NT2/D1 (cell line): ENCODE data around the gene C17orf67.

ENCODE experiments used
- DNase-seq: peaks from one replicate; pipeline ENCODE4 v3.0.0-alpha.2; 2011; ENCODE audit warnings: low read depth, low spot score
- H3K27me3 ChIP-seq: 2 replicates; pipeline ENCODE4 v1.6.0; 2011; ENCODE audit warnings: mild to moderate bottlenecking; ENCODE audit not compliant: insufficient read length, insufficient read depth
- H3K36me3 ChIP-seq: 2 replicates; pipeline ENCODE4 v1.6.1; 2011; ENCODE audit warnings: mild to moderate bottlenecking, low read length, mixed read lengths; ENCODE audit not compliant: insufficient read depth, insufficient read length
- H3K4me1 ChIP-seq: 2 replicates; pipeline ENCODE4 v1.5.1; 2011; ENCODE audit not compliant: insufficient read depth, insufficient read length
- H3K4me3 ChIP-seq: 2 replicates; pipeline ENCODE4 v1.5.1; 2011; ENCODE audit warnings: low read depth; ENCODE audit not compliant: insufficient read length
- H3K9ac ChIP-seq: 2 replicates; pipeline ENCODE4 v1.6.0; 2011; ENCODE audit warnings: low read depth; ENCODE audit not compliant: insufficient read length
- H3K9me3 ChIP-seq: 2 replicates; pipeline ENCODE4 v1.5.1; 2011; ENCODE audit warnings: mild to moderate bottlenecking, low read length; ENCODE audit not compliant: insufficient read depth
- SUZ12 ChIP-seq: IDR thresholded peaks from 2 replicates; pipeline ENCODE4 v1.6.1; 2011; ENCODE audit not compliant: insufficient read length, insufficient read depth; ENCODE audit errors: extremely low read depth
- YY1 ChIP-seq: IDR thresholded peaks from 2 replicates; pipeline ENCODE4 v1.6.1; 2011; ENCODE audit not compliant: insufficient read length, insufficient read depth
- ZNF274 ChIP-seq: IDR thresholded peaks from 2 replicates; pipeline ENCODE4 v1.6.1; 2011; ENCODE audit warnings: mild to moderate bottlenecking, low read depth, low read length

The C17orf67 gene

DNA sequence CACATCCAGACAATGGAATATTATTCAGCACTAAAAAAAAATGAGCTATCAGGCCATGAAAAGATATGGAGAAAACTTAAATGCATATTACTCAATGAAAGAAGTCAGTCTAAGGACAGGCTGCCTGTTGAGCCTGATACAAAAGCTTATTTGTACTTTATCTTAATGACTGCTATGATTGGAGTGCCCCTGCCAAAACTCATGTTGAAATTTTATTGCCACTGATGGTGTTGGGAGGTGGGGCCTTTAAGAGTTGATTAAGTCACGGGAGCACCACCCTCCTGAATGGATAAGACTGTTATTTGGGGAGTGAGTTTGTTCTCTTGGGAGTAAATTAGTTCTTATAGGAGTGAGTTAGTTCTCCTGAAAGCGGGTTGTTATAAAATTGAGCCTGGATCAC lies 9.9 kb downstream of the C17orf67 start:
- H3K4me3 ChIP-seq: no peak overlapping the region
- no peak for DNase-seq
- H3K36me3 ChIP-seq: peaks cover 3% of the 10 kb centered on the region
- no peaks in the 10 kb centered on the region for H3K9me3 ChIP-seq
- no peaks in the 10 kb centered on the region for H3K27me3 ChIP-seq
- TF ChIP-seq SUZ12 (no peak), YY1 (no peak)
- no peak overlapping the region for H3K9ac ChIP-seq
- no peaks in the 10 kb centered on the region for H3K4me1 ChIP-seq

- peaks cover 3% of the 10 kb centered on the region for H3K36me3 ChIP-seq
- TF ChIP-seq SUZ12 (no peak), ZNF274 (no peak), YY1 (no peak)
- DNase-seq: no peak
Observed at GRCh38 chr17:56822725-56823124, 11.0 kb downstream of the C17orf67 start.

DNA sequence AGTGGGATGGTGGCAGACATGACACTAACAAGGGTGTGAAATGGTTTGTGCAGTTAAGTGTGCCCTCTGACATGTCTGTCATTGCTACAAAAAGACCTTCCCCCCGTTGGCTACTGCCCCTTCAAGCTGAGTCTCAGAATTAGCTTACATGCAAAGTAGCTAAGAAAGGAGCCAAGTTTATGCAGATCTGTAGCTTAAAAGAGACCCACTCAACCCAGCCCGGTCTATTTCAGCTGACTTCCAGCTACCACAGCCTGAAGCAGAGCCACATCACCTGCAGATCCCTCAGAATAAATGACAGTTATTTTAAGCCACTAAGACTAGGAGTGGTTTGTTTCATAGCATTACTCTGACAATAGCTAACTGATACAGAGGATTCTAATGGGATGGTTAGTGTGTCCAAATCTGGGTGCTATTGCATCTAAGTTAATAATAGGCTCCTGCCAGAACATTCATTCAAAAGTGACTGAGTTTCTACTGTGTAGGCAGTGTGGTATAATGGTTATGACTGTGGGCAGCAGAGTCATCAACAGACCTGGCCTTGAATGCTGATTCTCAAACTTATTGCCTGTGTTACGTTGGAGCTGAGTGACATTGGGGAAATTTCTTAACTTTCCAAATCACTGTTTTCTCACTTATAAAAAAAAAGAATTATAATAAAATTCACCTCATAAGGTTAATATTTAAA lies 11.7 kb downstream of the C17orf67 start:
- no peak overlapping the region for H3K9ac ChIP-seq
- no peaks in the 10 kb centered on the region for H3K9me3 ChIP-seq
- TF ChIP-seq SUZ12: no peak
- TF ChIP-seq ZNF274: no peak
- TF ChIP-seq YY1: no peak
- no peaks in the 10 kb centered on the region for H3K4me1 ChIP-seq
- no peak for DNase-seq
- no peaks in the 10 kb centered on the region for H3K36me3 ChIP-seq
- H3K27me3 ChIP-seq: no peaks in the 10 kb centered on the region
- H3K4me3 ChIP-seq: no peak overlapping the region

More at GRCh38 chr17:56822725-56823124, 11.0 kb downstream of the C17orf67 start:
- no peaks in the 10 kb centered on the region for H3K27me3 ChIP-seq
- no peaks in the 10 kb centered on the region for H3K9me3 ChIP-seq
- no peak overlapping the region for H3K4me3 ChIP-seq
- no peaks in the 10 kb centered on the region for H3K4me1 ChIP-seq
- H3K9ac ChIP-seq: no peak overlapping the region

- H3K4me3 ChIP-seq: no peak overlapping the region
- TF ChIP-seq ZNF274: no peak
- TF ChIP-seq YY1: no peak
- no peak for TF ChIP-seq SUZ12
- H3K9ac ChIP-seq: no peak overlapping the region
- H3K9me3 ChIP-seq: no peaks in the 10 kb centered on the region
- no peak for DNase-seq
- H3K27me3 ChIP-seq: no peaks in the 10 kb centered on the region
- no peaks in the 10 kb centered on the region for H3K36me3 ChIP-seq
- no peaks in the 10 kb centered on the region for H3K4me1 ChIP-seq
Observed at GRCh38 chr17:56820207-56820606, 13.5 kb downstream of the C17orf67 start.

DNA sequence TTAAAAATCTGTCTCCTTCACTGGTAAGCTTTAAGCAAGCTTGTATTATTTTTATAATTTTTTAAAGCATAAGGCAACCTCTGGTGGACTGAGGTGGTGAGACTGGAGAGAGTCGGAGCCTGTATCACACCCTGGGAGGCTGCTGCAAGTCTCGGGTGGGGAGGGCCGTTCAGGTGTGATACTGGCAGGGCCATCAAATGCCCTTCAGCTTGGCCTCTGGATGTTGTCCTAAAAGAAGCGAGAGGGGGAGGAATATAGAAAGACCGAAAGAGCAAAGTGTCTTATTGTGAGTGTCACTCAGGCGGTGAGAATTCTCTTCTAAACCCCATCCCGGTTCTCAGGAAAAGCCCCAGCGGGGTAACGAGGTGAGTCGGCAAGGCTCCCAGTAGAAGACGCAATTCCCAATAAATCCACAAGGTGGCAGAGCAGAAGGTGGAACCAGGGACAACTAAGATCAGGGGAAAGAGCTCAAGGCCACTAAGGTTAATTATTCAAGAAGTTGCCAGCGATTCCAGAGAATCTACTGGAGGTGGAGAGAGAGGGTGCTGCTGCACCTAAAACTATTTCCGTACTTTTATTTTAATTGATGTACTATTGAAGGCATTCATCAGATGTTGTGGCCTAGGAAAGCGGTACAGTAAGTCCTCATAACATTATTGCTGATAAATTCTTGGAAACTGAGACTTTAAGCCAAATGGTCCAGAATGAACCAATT lies 14.1 kb downstream of the C17orf67 start:
- H3K27me3 ChIP-seq: no peaks in the 10 kb centered on the region
- H3K36me3 ChIP-seq: no peaks in the 10 kb centered on the region
- no peaks in the 10 kb centered on the region for H3K4me1 ChIP-seq
- H3K9me3 ChIP-seq: no peaks in the 10 kb centered on the region
- no peak overlapping the region for H3K4me3 ChIP-seq
- TF ChIP-seq YY1 (no peak), ZNF274 (no peak), SUZ12 (no peak)
- peak; percentile 72 for DNase-seq
- H3K9ac ChIP-seq: no peak overlapping the region

- Histone ChIP-seq H3K36me3 (no peaks in the 10 kb centered on the region), H3K9me3 (no peaks in the 10 kb centered on the region), H3K9ac (no peak overlapping the region), H3K4me3 (no peak overlapping the region), H3K27me3 (no peaks in the 10 kb centered on the region), H3K4me1 (no peaks in the 10 kb centered on the region)
- no peak for DNase-seq
- TF ChIP-seq YY1: no peak
- TF ChIP-seq SUZ12: no peak
- no peak for TF ChIP-seq ZNF274
Observed at GRCh38 chr17:56819030-56819429, 14.7 kb downstream of the C17orf67 start.

DNA sequence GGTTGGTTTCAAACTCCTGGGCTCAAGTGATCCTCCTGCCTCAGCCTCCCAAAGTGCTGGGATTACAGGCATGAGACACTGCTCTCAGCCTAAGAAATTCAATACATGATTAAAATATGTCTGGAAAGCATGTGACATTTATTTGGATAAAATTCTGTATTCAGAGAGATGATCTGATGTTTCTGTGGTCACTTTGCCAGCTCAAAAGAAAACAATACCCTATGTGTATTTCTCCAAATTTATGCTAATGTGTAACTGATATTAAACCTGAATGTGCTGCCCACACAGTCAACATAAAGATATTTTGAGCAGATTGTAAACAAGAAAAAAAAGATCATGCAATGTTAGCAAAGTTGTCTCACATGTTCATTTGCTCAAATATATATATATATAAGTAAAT lies 16.7 kb downstream of the C17orf67 start:
- no peak overlapping the region for H3K4me3 ChIP-seq
- TF ChIP-seq YY1 (no peak), ZNF274 (no peak), SUZ12 (no peak)

More for the DNA sequence above, 16.7 kb downstream of the C17orf67 start:
- peaks cover 5% of the 10 kb centered on the region for H3K4me1 ChIP-seq
- no peak for DNase-seq
- no peak overlapping the region for H3K9ac ChIP-seq
- no peaks in the 10 kb centered on the region for H3K27me3 ChIP-seq
- H3K9me3 ChIP-seq: no peaks in the 10 kb centered on the region
- no peaks in the 10 kb centered on the region for H3K36me3 ChIP-seq
